Panc1 (cell line): ENCODE results near the gene MAP4K4. TPM values are rescaled to one million over a fixed set of nuclear protein-coding genes. Genes with fewer than 3 reads are reported as not detected.

Experiments used
- ATAC-seq: fragments of 200-7000 bp; cut with Tn5 transposase; 2 replicates; pipeline ENCODE4 v1.9.1; 2020; ENCODE audit warnings: mild to moderate bottlenecking, moderate library complexity
- BruUV-seq: library from RNA; stranded (reverse); fragments of 400-500 nt; replicated peaks from 2 replicates; lab custom pipeline; 2021; lab: Mats Ljungman, UMichigan
- CTCF ChIA-PET: fragments of 300-600 bp; sonication (Branson Sonifier 250); formaldehyde crosslinking; loops from one replicate; lab custom pipeline; 2022; ENCODE audit warnings: antibody characterized with exemption; lab: Charles Lee
- POLR2A ChIA-PET: fragments of 300-600 bp; sonication (Branson Sonifier 250); formaldehyde crosslinking; loops from one replicate; lab custom pipeline; 2022; ENCODE audit warnings: antibody characterized with exemption; lab: Charles Lee
- DNase-seq: peaks from one replicate; pipeline ENCODE4 v3.0.0-alpha.2; 2010; ENCODE audit warnings: low read depth, low spot score
- H3K27ac ChIP-seq: 2 replicates; pipeline ENCODE4 v1.5.1; 2011; ENCODE audit warnings: mild to moderate bottlenecking, low read length, inconsistent platforms
- H3K27me3 ChIP-seq: fragments of 200-500 bp; sonication (Bioruptor generic); 2 replicates; pipeline ENCODE4 v1.6.0; 2014; ENCODE audit warnings: low read length, inconsistent platforms; ENCODE audit not compliant: control insufficient read depth, insufficient read depth
- H3K36me3 ChIP-seq: fragments of 200-500 bp; sonication (Bioruptor generic); 2 replicates; pipeline ENCODE4 v1.5.1; 2014; ENCODE audit warnings: inconsistent platforms, mild to moderate bottlenecking, low read length, moderate library complexity; ENCODE audit not compliant: control insufficient read depth, insufficient read depth
- H3K4me1 ChIP-seq: 2 replicates; pipeline ENCODE4 v1.5.1; 2011; ENCODE audit warnings: inconsistent platforms, mild to moderate bottlenecking, low read length, moderate library complexity; ENCODE audit not compliant: control insufficient read depth, insufficient read depth
- H3K4me3 ChIP-seq, 2 experiments: 2 replicates each; pipeline ENCODE4 v1.5.1; 2011 to 2012; ENCODE audit warnings: low read depth in 2 of 2, low read length in 2 of 2, mild to moderate bottlenecking in 2 of 2, inconsistent platforms in 1 of 2, moderate library complexity in 1 of 2
- H3K9me3 ChIP-seq: fragments of 200-500 bp; sonication (Bioruptor generic); 2 replicates; pipeline ENCODE4 v1.5.1; 2014; ENCODE audit warnings: low read depth, mild to moderate bottlenecking, inconsistent platforms, low read length, moderate library complexity; ENCODE audit not compliant: control insufficient read depth, insufficient read depth
- CTCF ChIP-seq: fragments of 450-650 bp; IDR thresholded peaks from 2 replicates; pipeline ENCODE4 v1.5.1; 2017; ENCODE audit warnings: mild to moderate bottlenecking
- POLR2AphosphoS5 ChIP-seq: IDR thresholded peaks from 2 replicates; pipeline ENCODE4 v1.6.1; 2012; ENCODE audit warnings: mild to moderate bottlenecking, low read depth, low read length, moderate library complexity
- REST ChIP-seq, 2 experiments: IDR thresholded peaks; 2 replicates each; pipeline ENCODE4 v1.6.1; 2011 to 2012; ENCODE audit warnings: low read depth in 2 of 2, control low read depth in 1 of 2, low read length in 1 of 2, mild to moderate bottlenecking in 1 of 2, moderate library complexity in 1 of 2; ENCODE audit not compliant: insufficient read depth in 1 of 2
- SIN3A ChIP-seq: IDR thresholded peaks from 2 replicates; pipeline ENCODE4 v1.6.1; 2012; ENCODE audit warnings: low read depth, mild to moderate bottlenecking, low read length, moderate library complexity, borderline replicate concordance; ENCODE audit not compliant: insufficient read depth
- TCF7L2 ChIP-seq: IDR thresholded peaks from 2 replicates; pipeline ENCODE4 v1.6.1; 2011; ENCODE audit warnings: mild to moderate bottlenecking, low read depth, low read length, inconsistent platforms
- in situ Hi-C: cut with HindIII; loops from 2 replicates; pipeline ENCODE4 v1.10.0; 2016; ENCODE audit warnings: low sequenced_read_pairs, low pct_unique_long_range_greater_than_20kb
- intact Hi-C: fragments of 100-400 bp; cut with micrococcal nuclease; formaldehyde crosslinking; loops from one replicate; pipeline ENCODE4 v1.10.0; 2022; ENCODE audit not compliant: unreplicated experiment
- total RNA-seq: library from RNA; stranded (reverse); gene quantifications from one replicate; pipeline ENCODE4 v1.2.1, GENCODE V29; 2021; ENCODE audit not compliant: unreplicated experiment

Gene MAP4K4
- total RNA-seq, 1 experiment from 2014 or later = 68.5 TPM

- no peaks in the 10 kb centered on the region for H3K27me3 ChIP-seq
- TF ChIP-seq CTCF (no peak), TCF7L2 (no peak), SIN3A (no peak), REST (IDR thresholded peaks at IDR 0.05; ENCODE audit: insufficient read depth in 1 of 2, low read depth in 2 of 2, low read length in 1 of 2) (no peak), POLR2AphosphoS5 (no peak)
- no peak overlapping the region for H3K4me3 ChIP-seq
- DNase-seq (no peak), ATAC-seq (no peak)
- ChIA-PET CTCF (interaction anchor here (0.6 kb wide), 1 partner anchor 73 kb away, joined by 5 read pairs; no protein-coding TSS in a partner anchor), POLR2A (no interaction called here)
- H3K27ac ChIP-seq = no peak overlapping the region
- intact Hi-C loops (no loop called here), in situ Hi-C loops (no loop called here)
- no peaks in the 10 kb centered on the region for H3K36me3 ChIP-seq
- BruUV-seq = no TSS peak
- no peaks in the 10 kb centered on the region for H3K9me3 ChIP-seq
- H3K4me1 ChIP-seq = no peaks in the 10 kb centered on the region
Observed at GRCh38 chr2:101679801-101680487, 17.6 kb upstream of the MAP4K4 start.

- Histone ChIP-seq H3K27me3 (no peaks in the 10 kb centered on the region), H3K9me3 (no peaks in the 10 kb centered on the region), H3K36me3 (no peaks in the 10 kb centered on the region), H3K27ac (no peak overlapping the region), H3K4me1 (no peaks in the 10 kb centered on the region), H3K4me3 (no peak overlapping the region)
- DNase-seq (no peak), ATAC-seq (no peak)
- no TSS peak for BruUV-seq
- TF ChIP-seq CTCF = no peak
- TF ChIP-seq POLR2AphosphoS5 = no peak
- no peak for TF ChIP-seq TCF7L2
- no peak for TF ChIP-seq REST (IDR thresholded peaks at IDR 0.05; ENCODE audit: insufficient read depth in 1 of 2, low read depth in 2 of 2, low read length in 1 of 2)
- no peak for TF ChIP-seq SIN3A
- POLR2A ChIA-PET = no interaction called here
- intact Hi-C loops (no loop called here), in situ Hi-C loops (no loop called here)
- CTCF ChIA-PET = interaction anchor here (0.6 kb wide), 1 partner anchor 800 kb away, joined by 3 read pairs; no protein-coding TSS in a partner anchor
Observed at GRCh38 chr2:101682311-101682710, 15.2 kb upstream of the MAP4K4 start.
